IMR-90 (cell line): Measurements from ENCODE around the gene MADD.

Experiments
- CEBPB ChIP-seq: IDR thresholded peaks from 2 replicates; pipeline ENCODE4 v1.6.1; 2012; ENCODE audit warnings: low read depth, low read length, improper control_type of control experiment
- CHD1 ChIP-seq: IDR thresholded peaks from 2 replicates; pipeline ENCODE4 v1.6.1; 2012; ENCODE audit warnings: low read depth, low read length, improper control_type of control experiment
- CTCF ChIP-seq: conservative IDR thresholded peaks from 2 replicates; pipeline ENCODE4 v1.5.1; 2012; ENCODE audit warnings: mild to moderate bottlenecking, low read depth, low read length, improper control_type of control experiment
- ELK1 ChIP-seq: fragments of 150-350 bp; IDR thresholded peaks from 2 replicates; pipeline ENCODE4 v1.6.1; 2016; ENCODE audit warnings: low read depth, mild to moderate bottlenecking, low read length, moderate library complexity, borderline replicate concordance
- FOS ChIP-seq: fragments of 150-350 bp; IDR thresholded peaks from 2 replicates; pipeline ENCODE4 v1.6.1; 2016; ENCODE audit warnings: low read depth, low read length
- MAFK ChIP-seq: IDR thresholded peaks from 2 replicates; pipeline ENCODE4 v1.6.1; 2012; ENCODE audit warnings: low read depth, low read length, improper control_type of control experiment
- MXI1 ChIP-seq: IDR thresholded peaks from 2 replicates; pipeline ENCODE4 v1.6.1; 2012; ENCODE audit warnings: low read depth, mild to moderate bottlenecking, low read length, moderate library complexity, borderline replicate concordance
- POLR2A ChIP-seq: IDR thresholded peaks from 2 replicates; pipeline ENCODE4 v1.6.1; 2012; ENCODE audit warnings: mild to moderate bottlenecking, low read depth, low read length
- RAD21 ChIP-seq: IDR thresholded peaks from 2 replicates; pipeline ENCODE4 v1.6.1; 2012; ENCODE audit warnings: low read length, improper control_type of control experiment
- RCOR1 ChIP-seq: IDR thresholded peaks from 2 replicates; pipeline ENCODE4 v1.6.1; 2012; ENCODE audit warnings: mild to moderate bottlenecking, low read length, improper control_type of control experiment; ENCODE audit not compliant: insufficient replicate concordance
- RFX5 ChIP-seq: IDR thresholded peaks from 2 replicates; pipeline ENCODE4 v1.8.0; 2012; ENCODE audit warnings: low read depth, mild to moderate bottlenecking, low read length, moderate library complexity
- SMC3 ChIP-seq: fragments of 150-350 bp; IDR thresholded peaks from 2 replicates; pipeline ENCODE4 v1.6.1; 2016; ENCODE audit warnings: low read depth, mild to moderate bottlenecking, antibody characterized with exemption, low read length, moderate library complexity
- USF2 ChIP-seq: fragments of 150-350 bp; IDR thresholded peaks from 2 replicates; pipeline ENCODE4 v1.6.1; 2017; ENCODE audit warnings: mild to moderate bottlenecking, antibody characterized with exemption, low read length, low read depth

DNA sequence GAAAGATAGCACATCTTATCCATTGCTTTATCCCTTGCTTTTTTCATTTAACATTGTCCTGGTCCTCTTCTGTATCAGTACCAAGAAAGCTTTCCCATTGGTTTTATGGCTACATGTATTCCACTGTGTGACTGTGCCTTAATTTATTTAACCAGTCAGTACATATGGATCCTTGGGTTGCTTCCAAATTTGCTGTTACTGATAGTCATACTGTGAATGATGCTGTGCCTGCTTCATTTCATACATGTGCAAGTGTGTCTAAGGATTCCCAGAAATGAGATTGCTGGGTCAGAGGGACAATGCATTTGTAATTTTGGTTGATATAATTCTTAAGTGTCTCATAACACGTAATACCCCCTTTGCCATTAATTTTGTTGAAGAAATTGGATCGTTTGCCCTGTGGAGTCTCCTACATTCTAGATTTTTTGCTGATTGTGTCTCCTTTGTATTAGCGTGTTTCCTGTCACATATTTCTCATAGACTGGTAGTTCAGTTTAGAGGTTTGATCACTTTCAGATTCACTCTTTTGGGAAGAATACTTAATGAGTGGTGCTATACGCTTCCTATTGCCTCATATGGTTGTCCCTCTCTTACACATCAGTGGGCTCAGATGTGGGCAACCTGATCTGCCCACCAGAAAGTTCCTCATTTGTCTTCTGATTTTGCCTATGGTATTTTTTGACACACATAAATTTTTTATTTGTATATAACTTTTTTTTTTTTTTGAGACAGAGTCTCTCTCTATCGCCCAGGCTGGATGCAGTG lies 47.3 kb downstream of the MADD start:
- TF ChIP-seq CTCF (no peak), SMC3 (no peak), RCOR1 (no peak), POLR2A (no peak), RAD21 (no peak), RFX5 (no peak), ELK1 (no peak), FOS (no peak), MAFK (no peak), USF2 (no peak), CHD1 (no peak), CEBPB (no peak), MXI1 (no peak)
